Mammary epithelial cell (primary cell): ENCODE data around the gene TULP1.

Experiments used
- CTCF ChIP-seq, 2 donors: IDR thresholded peaks in 1 of 2; conservative IDR thresholded peaks in 1 of 2; 2 replicates each; pipeline ENCODE4 v1.5.1; 2011 to 2012; ENCODE audit warnings: inconsistent platforms in 2 of 2, low read length in 2 of 2, mild to moderate bottlenecking in 2 of 2, control low read depth in 1 of 2, low read depth in 1 of 2; ENCODE audit not compliant: insufficient read depth in 1 of 2; ENCODE audit errors: extremely low read depth in 1 of 2
- EZH2 ChIP-seq: IDR thresholded peaks from 2 replicates; pipeline ENCODE4 v1.6.1; 2012; ENCODE audit warnings: low read length, inconsistent platforms, borderline replicate concordance

GRCh38 chr6:35532126-35532525 lies 19.4 kb upstream of the TULP1 start:
- TF ChIP-seq CTCF (conservative IDR thresholded peaks at IDR 0.05 in 1 of 2, IDR thresholded peaks at IDR 0.05 in 1 of 2; ENCODE audit: extremely low read depth in 1 of 2, insufficient read depth in 1 of 2, low read depth in 1 of 2, low read length in 2 of 2) (no peak), EZH2 (no peak)
